Endothelial cell of umbilical vein (primary cell): ENCODE results near the gene ABCC2.
A peak's percentile ranks its signal among the peaks of the same experiment; 100 is the strongest.

ENCODE experiments used
- EZH2 ChIP-seq: IDR thresholded peaks from 2 replicates; pipeline ENCODE4 v1.6.1; 2012; ENCODE audit warnings: borderline replicate concordance, low read depth, mild to moderate bottlenecking, moderate library complexity, low read length, inconsistent platforms; ENCODE audit not compliant: severe bottlenecking
- FOS ChIP-seq: IDR thresholded peaks from 2 replicates; pipeline ENCODE4 v1.6.1; 2011; ENCODE audit warnings: mild to moderate bottlenecking, low read length, moderate library complexity, borderline replicate concordance; ENCODE audit not compliant: insufficient read depth
- GATA2 ChIP-seq: IDR thresholded peaks from 2 replicates; pipeline ENCODE4 v1.7.0; 2011; ENCODE audit warnings: low read depth, mild to moderate bottlenecking, moderate library complexity, mixed read lengths, low read length; ENCODE audit not compliant: insufficient read length, insufficient read depth
- JUN ChIP-seq: IDR thresholded peaks from 2 replicates; pipeline ENCODE4 v1.6.1; 2011; ENCODE audit warnings: borderline replicate concordance, low read depth; ENCODE audit not compliant: insufficient read length, insufficient read depth
- MYC ChIP-seq: IDR thresholded peaks from one replicate; pipeline ENCODE4 v1.6.1; 2011; ENCODE audit warnings: mild to moderate bottlenecking, low read depth, low read length
- POLR2A ChIP-seq: IDR thresholded peaks from 2 replicates; pipeline ENCODE4 v1.6.1; 2012; ENCODE audit warnings: low read depth, mild to moderate bottlenecking, control low read depth, low read length
- POLR2AphosphoS5 ChIP-seq: IDR thresholded peaks from 2 replicates; pipeline ENCODE4 v1.6.1; 2012; ENCODE audit warnings: low read depth, mild to moderate bottlenecking, control low read depth, low read length, moderate library complexity; ENCODE audit not compliant: insufficient read depth
- TF ChIP-seq, protein P1 (sequence below), 2 donors: IDR thresholded peaks; 1 replicate in 1 of 2; 2 replicates in 1 of 2; pipeline ENCODE4 v1.5.1; 2011; ENCODE audit warnings: low read length in 2 of 2, mild to moderate bottlenecking in 2 of 2, moderate library complexity in 2 of 2, control low read depth in 1 of 2, inconsistent platforms in 1 of 2, low read depth in 1 of 2; ENCODE audit not compliant: insufficient read depth in 1 of 2; ENCODE audit errors: extremely low read depth in 1 of 2
- TF ChIP-seq, protein P2 (sequence below): IDR thresholded peaks from 2 replicates; pipeline ENCODE4 v1.6.1; 2011; ENCODE audit not compliant: insufficient read depth, insufficient read length

DNA sequence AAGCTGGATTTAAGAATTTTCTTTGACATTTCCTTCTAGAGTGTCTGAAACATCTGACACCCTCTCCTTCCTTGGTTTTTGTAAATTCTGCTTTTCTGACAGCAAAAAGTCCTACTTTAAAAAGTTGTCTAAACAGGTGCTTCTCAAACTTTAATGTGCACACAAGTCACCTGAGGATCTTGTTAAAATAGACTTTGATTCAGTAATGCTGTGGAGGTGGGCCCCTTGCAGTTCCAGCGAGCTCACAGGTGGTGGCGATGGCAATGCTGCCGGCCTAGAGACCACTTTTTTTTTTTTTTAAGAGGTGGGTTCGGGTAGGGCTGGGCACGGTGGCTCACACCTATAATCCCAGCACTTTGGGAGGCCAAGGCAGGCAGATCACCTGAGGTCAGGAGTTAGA lies 77.1 kb downstream of the ABCC2 start:
- TF ChIP-seq POLR2AphosphoS5 (no peak), POLR2A (no peak), EZH2 (no peak), JUN (no peak), MYC (no peak), GATA2 (no peak), FOS (no peak)
- TF ChIP-seq, protein P1, sequence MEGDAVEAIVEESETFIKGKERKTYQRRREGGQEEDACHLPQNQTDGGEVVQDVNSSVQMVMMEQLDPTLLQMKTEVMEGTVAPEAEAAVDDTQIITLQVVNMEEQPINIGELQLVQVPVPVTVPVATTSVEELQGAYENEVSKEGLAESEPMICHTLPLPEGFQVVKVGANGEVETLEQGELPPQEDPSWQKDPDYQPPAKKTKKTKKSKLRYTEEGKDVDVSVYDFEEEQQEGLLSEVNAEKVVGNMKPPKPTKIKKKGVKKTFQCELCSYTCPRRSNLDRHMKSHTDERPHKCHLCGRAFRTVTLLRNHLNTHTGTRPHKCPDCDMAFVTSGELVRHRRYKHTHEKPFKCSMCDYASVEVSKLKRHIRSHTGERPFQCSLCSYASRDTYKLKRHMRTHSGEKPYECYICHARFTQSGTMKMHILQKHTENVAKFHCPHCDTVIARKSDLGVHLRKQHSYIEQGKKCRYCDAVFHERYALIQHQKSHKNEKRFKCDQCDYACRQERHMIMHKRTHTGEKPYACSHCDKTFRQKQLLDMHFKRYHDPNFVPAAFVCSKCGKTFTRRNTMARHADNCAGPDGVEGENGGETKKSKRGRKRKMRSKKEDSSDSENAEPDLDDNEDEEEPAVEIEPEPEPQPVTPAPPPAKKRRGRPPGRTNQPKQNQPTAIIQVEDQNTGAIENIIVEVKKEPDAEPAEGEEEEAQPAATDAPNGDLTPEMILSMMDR (IDR thresholded peaks at IDR 0.05; ENCODE audit: extremely low read depth in 1 of 2, insufficient read depth in 1 of 2, low read depth in 1 of 2, low read length in 2 of 2), result peak; percentile 37 to 56
- TF ChIP-seq, protein P2, sequence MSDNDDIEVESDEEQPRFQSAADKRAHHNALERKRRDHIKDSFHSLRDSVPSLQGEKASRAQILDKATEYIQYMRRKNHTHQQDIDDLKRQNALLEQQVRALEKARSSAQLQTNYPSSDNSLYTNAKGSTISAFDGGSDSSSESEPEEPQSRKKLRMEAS, result no peak
